HG03280 (cell line): ENCODE measurements around the gene NSG1.
"Not testable (repeated sequence)": the region's sequence is repeated elsewhere in the genome, so short reads cannot be mapped to it uniquely, and the experiment has no call there.

Experiments
- ATAC-seq: cut with Tn5 transposase; IDR thresholded peaks from one replicate; pipeline ENCODE4 v1.9.1; 2021; ENCODE audit warnings: mild to moderate bottlenecking, moderate library complexity; ENCODE audit not compliant: unreplicated experiment

Gene NSG1

DNA sequence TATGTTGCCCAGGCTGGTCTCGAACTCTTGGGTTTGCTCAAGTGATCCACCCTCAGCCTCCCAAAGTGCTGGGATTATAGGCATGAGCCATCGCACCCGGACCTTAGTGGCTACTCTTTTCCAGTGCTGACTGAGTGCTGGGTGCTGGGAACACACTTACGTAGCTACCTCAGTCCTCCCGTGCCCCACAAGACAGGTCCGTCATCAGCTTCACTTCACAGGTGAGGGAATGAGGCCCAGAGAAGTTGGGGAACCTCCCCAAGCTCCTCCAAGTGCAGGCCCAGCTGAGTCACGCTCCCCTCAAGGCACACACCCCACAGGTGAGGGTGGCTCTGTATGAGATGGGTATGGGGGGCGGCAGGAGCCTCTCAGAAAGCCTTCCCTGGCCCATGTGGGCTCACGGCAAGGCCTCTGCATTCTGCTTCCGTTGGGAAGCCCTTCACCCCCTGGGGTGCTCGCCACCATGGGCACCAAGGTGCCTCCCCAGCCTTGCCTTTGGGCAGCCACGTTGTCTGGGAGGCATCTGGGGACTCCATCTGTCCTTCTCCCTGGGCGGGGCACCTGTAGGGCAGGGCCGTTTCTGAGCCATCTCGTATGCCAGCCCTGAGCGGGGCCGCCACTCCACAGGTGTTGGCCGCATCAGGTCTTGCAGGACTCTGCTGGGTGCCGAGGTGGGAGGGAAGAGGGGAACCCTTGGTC, 28.4 kb downstream of the NSG1 start:
- no peak for ATAC-seq

DNA sequence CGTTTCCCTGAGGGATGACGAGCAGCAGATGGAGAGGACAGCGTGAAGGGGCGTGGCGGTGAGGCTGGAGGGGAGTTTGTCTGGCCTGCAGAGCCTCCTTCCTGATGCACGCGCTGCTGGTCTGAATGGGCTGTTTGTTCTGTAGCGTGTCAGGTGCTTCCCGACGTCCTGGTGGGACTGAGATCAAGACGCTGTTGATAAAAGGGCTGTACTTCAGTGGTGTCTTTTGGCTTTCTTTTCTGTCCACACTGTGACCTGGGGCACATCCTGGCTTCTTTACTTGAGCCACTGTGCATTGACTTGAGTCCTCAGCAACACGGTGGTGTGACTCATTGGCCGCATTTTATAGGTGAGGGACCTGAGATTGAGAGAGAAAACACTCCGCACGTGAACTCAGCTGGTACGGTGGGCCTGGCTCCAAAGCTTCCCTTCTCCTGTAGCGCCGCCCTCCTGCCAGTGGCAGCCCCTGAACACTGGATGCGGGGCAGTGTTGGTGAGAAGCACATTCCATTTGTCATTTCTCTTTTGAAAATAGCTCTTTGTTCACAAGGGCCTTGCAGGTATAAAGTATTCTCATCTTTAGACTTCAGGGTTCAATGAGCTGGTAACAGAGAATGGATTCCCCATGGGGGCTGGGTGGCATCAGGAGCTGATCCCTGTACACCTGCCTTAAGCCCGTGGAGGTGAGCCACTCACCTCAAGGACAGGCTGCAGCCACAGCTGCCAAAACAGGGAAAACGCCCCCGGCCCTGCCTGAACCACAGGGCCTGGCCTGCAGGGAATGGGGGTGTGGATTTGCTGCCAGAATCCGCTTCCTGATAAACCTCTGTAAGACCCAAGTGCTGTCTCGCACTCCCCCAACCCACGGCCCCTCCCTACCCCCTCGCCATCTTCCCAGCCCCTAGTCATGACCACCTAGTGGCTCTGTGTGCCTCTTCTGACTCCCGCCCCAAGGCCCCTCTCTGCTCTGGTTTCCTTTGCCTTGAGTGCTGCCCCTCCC, 29.2 kb downstream of the NSG1 start:
- no peak for ATAC-seq

DNA sequence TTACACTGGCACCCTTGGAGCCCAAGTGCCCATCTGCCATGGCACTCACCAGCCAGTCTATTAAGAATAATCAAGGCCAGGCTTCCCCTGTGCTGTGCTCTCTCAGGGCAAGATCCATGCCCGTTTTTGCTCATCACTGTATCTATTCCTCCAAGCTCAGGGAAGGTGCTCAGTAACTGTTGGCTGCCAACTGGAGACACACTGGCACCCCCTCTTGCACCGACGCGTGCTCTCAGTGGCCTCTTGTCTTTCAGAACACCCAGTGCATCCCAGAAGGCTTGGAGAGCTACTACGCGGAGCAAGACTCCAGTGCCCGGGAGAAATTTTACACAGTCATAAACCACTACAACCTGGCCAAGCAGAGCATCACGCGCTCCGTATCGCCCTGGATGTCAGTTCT, 30.1 kb downstream of the NSG1 start:
- ATAC-seq = no peak

DNA sequence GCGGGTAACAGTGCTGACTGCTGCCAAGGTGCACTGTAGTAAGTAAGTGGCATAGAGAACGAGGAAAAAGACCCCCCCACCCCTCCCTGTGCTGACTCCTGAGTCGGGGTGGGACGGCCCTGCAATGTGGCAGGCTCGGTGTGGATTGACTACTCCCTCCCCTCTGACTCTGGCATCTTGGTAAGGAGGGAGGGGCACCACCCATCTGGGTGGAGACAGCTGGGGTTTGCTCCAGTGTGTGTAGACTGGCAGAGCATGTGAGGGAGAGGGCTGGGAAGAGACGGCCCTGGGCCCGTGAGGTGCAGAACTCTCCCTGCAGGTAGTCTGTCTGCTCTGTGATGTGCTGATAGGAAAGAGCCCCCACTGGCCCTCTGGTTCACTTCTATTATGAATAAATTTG, 31.0 kb downstream of the NSG1 start:
- ATAC-seq = no peak

DNA sequence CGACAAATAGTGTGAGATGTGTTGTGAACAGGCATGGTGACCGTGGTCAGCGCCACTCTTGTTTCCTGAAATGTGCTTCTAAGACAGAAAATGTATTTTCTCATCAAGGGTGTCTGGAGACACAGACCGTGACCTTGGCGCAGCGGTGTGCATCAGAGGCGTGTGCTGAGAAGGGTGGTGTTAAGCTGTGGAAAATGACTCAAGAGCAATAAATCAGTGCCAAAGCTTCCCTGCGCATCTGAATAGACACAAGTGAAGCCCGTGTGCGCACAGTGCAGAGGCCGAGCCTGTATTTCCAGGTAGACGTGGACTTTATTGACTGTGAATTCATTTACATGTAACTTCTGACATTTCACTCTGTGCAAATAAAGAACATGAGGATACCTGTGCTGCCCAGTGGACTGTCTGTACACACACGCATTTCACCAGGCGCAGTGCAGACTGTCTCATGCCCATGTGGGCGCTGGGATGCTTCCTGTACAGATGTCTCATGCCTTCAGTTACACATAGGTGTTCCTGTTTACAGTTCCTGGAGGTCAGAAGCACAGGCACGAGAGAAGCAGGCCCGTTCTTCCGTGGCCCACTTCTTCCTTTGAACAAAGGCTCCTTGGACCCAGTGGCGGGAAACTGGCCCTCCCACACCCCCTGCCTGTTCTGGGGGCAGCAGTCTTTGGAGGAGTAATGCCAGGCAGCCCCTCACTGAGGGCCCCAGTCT, 31.9 kb downstream of the NSG1 start:
- no peak for ATAC-seq

DNA sequence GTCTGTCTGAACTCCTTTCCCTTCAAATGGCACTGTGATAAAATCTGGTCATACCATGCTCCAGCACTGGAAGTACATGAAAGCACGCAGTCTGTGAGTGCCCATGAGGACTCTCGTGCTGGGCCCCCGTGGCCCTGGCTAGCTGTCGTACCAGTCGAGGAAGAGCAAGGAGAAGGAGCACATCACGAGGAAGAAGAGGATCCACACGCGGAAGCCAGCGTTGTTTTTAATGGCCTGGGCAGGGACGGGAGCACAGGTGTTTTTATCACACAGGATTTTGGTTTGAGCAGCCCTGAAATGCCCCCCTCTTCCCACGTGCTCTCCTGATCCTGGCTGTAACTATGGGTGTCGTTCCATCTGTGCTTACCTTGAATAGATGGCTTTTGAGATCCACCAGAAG, 33.0 kb downstream of the NSG1 start:
- no peak for ATAC-seq

DNA sequence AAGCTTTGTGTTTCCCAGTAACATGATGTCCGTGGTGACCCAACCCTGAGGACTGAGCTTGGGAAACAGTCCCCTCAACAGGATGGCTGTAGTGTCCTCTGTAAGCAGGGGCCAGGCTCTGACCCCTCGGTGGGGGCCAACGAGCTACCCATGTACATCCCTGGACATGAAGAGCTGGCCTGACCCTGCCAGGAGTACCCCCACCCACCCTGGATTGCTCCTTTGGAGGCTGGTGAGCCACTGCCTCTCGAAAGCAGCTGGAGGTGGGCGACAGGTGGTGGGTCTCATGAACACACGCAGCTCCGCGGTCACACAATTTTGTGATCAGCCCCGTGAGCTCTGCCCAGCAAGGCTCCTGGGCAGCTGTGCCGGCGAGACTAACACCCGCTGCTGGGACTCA, 33.5 kb downstream of the NSG1 start:
- ATAC-seq = no peak

DNA sequence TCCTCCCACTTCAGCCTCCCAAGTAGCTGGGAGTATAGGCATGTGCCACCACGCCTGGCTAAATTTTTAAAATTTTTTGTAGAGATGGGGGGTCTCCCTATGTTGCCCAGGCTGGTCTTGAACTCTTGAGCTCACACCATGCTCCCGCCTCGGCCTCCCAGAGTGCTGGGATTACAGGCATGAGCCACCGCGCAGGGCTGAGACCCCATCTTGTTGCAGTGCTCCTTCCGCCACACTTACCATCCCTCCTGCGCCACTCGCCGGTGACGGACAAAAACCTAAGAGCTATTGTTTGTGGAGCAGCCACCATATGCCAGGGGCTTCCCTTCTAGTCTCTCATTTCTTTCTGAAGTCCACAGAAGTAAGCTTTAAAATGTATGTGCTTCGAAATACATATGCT, 34.5 kb downstream of the NSG1 start:
- no peak for ATAC-seq

DNA sequence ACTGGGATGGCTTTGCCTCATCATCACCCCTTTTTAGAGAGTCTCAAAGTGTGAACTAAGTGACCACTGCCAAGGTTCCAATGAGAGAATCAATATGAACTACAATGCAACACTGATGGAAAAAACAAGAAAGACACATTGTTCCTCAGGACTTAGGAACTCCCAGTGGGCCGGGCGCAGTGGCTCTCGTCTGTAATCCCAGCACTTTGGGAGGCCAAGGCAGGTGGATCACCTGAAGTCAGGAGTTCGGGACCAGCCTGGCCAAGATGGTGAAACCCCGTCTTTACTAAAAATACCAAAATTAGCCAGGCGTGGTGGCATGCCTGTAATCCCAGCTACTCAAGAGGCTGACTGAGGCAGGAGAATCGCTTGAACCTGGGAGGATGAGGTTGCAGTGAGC, 35.2 kb downstream of the NSG1 start:
- not testable (repeated sequence) for ATAC-seq

DNA sequence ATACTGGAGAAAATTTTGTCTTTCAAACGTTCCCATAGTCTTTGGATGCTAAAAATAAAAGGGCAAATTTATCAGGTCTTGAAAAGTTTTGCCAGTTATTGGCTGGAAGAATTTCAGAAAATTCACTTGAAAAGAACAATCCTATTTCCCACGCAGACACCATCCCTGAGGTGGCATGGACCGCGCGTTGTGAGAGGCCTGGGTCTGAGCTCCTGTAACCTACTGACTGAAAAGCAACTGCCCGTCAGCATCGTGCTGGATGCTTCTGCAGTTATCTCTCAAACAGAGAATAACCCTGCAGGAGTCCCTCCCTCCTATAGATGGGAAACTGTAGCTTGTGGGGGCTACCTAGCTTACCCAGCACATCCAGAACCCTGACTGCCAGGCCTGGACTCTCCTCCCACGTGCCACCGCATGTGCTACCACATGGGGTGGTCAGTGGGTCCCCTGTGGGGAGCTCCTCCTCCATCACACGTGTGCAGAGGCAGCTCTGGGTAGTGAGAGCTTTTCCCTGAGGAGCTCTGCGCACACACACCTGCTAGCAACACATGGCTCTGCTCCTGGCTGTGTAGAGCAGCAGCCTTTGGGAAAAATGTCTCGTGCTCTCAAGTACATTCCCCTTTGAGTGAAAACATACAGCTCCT, 36.1 kb downstream of the NSG1 start:
- ATAC-seq = no peak

DNA sequence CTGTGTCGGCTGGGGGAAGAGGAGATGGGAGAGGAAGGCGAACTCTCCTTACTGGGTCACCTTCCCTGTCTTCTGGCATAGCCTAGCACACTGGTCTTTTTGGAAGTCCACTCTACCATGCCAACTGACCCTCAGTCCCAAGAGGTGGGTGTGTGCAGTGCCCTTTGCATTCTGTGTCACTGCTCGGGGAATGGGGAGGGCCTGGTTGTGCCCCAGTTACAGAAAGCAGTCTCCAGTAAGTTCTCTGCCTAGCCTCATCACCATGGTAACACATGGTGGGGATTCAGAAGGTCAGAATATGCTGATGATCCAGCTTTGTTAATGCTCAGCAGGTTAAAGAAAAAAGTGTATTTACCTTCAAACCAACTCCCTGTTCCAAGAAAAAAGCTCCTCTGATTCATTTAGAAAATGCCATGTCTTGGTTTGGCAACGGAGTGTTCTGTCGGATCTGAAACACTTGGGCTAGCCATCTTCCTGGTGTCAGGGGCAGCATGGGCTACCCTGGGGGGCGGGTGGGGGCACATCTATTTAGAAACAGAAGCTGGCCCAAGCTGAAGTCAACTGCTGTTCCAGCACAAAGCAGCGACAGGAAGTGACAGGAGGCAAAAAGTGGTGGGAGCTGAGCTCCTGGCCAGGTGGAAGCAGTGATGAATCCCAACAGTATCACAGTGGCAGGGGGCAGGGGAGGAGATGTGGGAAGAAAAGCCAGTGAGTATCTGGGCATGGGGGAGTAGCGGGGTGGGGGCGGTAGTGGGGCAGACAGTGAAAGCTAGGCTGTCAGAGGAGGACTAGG, 37.0 kb downstream of the NSG1 start:
- ATAC-seq = no peak

DNA sequence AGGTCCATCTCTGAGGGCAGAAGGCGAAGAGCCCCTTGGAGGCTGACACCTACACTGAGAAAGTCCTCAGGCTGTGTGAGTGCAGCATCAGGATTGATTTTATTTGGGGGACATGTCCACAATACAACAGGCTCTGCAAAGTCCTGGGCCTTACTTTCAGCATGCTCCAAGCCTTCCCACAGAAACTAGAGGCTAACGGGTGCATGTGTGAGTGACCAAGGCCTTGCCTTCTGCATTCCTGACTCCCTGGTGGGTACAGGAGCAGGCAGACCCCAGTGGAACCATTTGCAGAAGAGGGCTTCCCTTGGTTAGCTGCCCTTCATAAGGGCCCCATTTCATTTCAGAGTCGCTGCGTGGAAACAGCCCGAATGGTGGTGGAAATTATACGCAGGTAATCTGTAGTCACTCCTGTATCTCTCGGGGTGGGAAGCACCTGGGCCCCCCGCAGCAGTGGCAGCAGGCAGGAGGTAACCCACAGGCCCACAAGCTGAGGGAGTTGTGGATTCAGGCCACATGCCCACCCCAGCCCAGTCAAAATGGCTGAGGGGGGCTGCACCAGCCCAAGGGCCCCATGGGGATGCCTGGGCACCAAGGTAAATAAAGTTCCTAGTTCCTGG, 37.7 kb downstream of the NSG1 start:
- ATAC-seq = no peak

DNA sequence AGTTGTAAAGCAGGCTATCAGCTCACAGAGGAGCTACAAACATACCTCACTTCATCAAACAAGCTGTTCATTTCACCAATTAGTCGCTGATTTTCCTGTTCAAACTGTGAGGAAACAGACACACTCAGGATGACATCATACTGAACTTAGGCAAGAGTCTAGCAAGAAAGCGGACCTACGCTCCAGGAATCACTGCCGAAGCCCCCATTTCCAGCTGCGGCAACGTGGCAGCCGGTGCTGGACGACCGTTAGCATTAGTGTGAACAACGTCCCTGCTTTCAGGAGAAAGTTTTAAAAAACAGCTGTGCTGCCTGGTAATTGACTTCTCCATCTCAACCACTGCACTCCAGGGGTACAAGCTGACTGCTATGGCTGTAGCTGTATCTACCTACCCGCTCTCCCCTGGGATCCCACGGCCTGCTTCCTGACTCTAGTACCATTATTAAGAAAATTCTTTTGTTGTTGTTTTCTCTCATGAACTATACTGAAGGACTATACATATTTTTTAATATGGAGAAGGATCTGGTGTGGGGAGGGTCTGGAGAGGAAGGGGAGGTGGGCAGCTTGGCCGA, 38.3 kb downstream of the NSG1 start:
- ATAC-seq = no peak

DNA sequence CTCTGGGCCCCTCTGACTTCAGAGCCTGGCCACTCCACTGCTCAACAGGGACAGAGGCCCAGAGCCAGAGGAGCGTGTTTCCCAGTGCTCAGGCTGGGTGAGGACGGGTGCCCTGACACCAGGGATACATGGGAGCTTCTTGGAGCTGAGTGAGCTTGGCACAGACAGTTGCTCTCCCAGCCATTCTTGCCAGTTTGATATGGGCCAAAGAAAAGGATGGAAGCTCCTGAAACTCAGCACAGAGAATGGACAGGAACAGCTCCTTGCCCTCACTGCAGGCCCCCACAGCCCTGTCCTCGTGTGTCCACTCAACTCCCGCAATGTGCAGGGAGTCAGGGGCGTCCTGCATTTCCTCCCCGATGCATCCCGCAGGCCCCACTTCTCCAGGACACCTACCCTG, 38.8 kb downstream of the NSG1 start:
- ATAC-seq = no peak

DNA sequence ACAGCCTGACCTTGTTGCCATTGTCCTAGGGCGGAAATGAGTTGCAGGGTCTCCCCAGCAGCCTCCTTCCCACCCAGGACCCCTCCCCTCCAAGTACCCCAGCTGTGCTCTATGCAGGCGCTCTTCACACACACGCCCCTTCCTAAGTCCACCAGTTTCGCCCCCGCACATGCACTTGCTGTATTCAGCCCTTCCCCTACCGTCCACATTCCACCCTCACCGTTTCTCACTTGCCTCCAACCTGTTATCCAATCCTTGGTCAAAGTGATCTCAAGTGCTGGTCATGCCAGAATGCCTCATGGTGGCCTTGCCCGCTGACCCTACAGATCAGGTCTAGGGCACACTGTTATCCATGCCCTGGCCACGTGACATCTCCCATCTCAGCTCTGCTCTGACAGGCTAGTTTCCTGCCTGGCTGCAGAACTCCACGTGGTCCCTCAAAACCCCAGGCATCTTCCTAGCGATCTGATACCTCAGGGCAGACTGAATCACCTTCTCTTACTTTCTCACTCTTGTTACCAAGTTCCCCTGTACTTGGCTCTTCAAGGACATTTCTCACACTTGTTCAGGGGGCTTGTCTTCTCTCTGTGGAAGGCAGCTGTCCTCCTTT, 39.7 kb downstream of the NSG1 start:
- ATAC-seq = no peak

DNA sequence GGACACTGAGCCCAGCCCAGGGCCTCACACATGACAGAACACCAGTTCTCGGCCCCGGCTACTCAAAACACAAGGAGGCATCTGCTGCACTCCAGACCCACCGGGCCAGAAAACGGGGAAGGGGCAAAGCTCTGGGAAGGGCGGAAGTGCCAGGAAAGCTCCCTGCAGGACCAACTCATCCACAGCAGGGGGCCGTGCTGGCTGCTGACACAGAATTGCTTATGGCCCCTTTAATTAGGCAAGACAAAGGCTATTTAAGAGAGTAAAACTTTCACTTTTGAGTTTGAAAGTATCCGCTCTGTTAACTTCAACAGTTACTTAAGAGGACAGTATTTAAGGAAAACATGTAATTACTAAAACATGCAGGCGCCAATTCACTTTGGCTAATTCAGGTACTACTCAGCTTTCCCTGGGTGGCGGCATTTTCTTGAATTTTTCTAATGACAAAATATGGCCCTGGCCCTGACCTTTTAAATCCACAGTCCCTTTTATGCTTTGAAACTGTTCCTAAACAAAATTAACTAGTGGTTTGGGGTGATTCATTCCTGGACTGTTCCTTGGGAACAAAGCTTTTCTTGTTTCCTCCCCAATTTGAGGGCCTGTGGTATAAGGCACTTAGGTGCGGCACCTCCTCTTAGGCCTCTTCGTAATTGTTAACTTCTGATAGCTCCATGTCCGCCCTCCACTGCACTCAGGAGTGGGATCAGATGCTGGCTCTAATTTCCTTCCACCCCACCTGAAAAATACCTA, 40.4 kb downstream of the NSG1 start:
- no peak for ATAC-seq

DNA sequence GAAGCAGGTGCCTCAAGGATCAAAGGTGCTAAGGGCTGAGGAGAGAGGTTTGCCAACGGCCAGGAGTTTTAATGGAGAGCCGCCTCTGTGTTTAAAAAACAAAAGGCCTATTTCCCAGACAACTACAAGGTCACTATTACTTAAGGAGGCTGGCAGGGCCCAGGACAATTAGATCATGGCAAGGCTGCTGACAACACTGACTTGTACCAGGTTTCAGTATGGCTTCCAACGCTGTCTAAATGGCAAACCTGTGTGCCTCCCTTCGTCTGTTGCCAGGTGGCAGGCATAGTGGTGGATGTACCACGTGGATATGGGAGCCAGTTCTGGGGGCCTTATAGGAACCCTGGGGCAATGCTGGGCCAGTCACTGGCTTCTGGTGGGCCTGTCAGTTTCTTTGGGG, 41.0 kb downstream of the NSG1 start:
- ATAC-seq = no peak
